GM20000 (cell line): Measurements from ENCODE around the gene EDARADD.
"Not testable (repeated sequence)": the region's sequence is repeated elsewhere in the genome, so short reads cannot be mapped to it uniquely, and the experiment has no call there.

ENCODE experiments used
- DNase-seq: peaks from one replicate; pipeline ENCODE4 v3.0.0; 2012; ENCODE audit warnings: low spot score
- TF ChIP-seq, protein P1 (sequence below): IDR thresholded peaks from 2 replicates; pipeline ENCODE4 v1.5.1; 2012; ENCODE audit warnings: mild to moderate bottlenecking, control low read depth; ENCODE audit errors: extremely low read depth, missing control alignments

Gene EDARADD

DNA sequence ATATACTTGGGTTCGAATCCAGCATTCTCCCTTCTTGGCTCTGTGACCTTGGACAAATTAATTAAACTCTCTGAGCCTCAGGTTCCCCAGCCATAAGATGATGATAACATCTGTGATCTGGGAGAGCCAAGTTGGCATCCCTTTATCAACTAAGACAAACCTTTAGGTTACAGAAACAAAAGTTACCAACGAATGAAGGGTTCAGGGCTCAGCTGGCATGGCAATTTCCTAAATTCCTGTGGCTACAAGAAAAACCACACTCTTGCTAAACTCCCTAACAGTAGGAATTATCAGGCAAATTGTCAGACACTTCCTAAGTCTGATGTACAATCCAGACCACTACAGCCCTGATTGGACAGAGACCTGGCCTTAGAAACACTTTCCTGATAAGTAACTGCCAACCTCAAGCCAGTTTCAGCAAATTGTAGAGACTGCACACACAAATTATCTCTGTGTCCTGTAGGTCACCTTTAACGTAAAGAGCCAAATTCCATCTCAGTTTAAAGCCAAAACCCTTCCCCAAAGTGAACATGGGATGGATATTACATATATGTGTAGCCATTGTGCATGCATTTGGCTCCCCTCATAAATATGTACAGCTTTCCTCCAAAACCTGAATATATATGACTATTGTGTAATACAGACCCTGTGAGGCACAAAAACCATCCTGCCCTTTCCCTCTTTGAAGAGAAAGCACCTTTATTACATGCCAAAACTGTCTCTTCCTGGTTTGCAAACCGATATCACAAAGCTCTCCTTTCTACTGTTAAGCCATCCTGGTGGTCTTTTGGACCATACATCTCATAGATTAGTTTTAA, 39.5 kb upstream of the EDARADD start:
- TF ChIP-seq, protein P1, sequence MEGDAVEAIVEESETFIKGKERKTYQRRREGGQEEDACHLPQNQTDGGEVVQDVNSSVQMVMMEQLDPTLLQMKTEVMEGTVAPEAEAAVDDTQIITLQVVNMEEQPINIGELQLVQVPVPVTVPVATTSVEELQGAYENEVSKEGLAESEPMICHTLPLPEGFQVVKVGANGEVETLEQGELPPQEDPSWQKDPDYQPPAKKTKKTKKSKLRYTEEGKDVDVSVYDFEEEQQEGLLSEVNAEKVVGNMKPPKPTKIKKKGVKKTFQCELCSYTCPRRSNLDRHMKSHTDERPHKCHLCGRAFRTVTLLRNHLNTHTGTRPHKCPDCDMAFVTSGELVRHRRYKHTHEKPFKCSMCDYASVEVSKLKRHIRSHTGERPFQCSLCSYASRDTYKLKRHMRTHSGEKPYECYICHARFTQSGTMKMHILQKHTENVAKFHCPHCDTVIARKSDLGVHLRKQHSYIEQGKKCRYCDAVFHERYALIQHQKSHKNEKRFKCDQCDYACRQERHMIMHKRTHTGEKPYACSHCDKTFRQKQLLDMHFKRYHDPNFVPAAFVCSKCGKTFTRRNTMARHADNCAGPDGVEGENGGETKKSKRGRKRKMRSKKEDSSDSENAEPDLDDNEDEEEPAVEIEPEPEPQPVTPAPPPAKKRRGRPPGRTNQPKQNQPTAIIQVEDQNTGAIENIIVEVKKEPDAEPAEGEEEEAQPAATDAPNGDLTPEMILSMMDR = no peak
- DNase-seq = no peak

- TF ChIP-seq, protein P1 = no peak
- no peak for DNase-seq
Observed at GRCh38 chr1:236356141-236356540, 37.9 kb upstream of the EDARADD start.

DNA sequence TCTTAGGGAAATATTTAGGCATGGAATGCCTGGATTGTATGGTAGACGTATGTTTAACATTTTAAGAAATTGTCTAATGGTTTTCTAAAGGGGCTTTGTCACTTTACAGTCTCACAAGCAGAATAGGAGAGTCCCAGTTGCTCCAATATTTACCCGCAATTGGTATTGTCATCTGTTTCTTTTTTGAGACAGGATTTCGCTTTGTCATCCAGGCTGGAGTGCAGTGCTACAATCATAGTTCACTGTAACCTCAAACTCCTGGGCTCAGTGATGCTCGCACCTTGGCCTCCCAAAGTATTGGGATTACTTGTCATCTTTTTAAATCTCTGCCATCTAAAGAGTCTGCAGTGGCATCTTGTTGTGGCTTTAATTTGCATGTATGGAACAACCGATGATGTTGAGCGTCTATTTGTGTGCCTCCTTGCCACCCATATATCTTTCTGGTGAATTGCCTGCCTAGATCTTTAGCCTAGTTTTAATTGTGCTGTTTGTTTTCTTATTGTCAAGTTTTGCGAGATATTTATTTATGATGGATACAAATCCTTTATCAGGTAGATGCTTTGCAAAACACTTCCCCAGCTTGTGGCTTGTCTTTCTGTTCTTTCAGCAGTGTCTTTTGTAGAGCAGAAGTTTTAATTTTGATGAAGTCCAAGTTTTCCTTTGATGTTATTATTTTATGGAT, 32.0 kb upstream of the EDARADD start:
- TF ChIP-seq, protein P1 = no peak
- no peak for DNase-seq

GRCh38 chr1:236363237-236363636, 30.8 kb upstream of the EDARADD start:
- DNase-seq = no peak

DNA sequence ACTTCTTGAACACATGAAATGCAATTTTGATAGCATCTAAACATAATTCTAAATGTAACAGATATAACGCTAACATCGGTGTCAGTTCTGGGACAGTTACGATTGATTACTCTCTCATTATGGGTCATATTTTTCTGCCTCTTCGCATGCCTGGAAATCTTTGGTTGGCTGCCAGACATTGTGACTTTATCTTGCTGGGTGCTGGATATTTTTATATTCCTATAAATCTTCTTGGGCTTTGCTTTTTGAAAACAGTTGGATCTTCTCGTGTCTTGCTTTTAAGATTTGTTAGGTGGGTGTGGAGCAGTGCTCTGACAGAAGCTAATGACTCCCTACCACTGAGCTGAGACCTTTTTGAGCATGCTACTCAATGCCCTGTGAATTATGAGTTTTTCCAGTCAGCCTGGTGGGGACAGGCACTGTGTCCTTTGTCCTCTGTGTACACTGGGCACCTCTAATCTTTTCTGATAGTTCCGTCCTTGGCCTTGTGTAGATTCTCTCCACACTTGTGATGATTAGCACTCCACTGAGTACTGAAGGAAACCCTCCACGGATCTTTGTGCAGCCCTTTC, 28.0 kb upstream of the EDARADD start:
- TF ChIP-seq, protein P1 = no peak
- DNase-seq = no peak

More at GRCh38 chr1:236363237-236363636, 30.8 kb upstream of the EDARADD start:
- TF ChIP-seq, protein P1 = no peak

GRCh38 chr1:236366681-236367080, 27.4 kb upstream of the EDARADD start:
- not testable (repeated sequence) for DNase-seq

DNA sequence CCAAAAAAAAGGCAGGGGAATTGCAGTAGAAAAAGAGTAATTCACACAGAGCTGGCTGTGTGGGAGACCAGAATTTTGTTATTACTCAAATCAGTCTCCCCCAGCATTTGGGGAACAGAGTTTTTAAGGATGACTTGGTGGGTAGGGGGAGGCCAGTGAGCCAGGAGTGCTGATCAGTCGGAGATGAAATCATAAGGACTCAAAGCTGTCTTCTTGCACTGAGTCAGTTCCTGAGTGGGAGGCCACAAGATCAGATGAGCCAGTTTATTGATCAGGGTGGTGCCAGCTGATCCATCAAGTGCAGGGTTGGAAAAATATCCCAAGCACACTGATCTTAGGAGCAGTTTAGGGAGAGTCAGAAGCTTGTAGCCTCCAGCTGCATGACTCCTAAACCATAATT, 23.7 kb upstream of the EDARADD start:
- DNase-seq = no peak
- TF ChIP-seq, protein P1 = no peak
